HCT116 (cell line): ENCODE data around the gene MAML2. TPM values are rescaled to one million over a fixed set of nuclear protein-coding genes. Genes with fewer than 3 reads are reported as not detected.

ENCODE experiments used
- ATAC-seq: fragments of 200-7000 bp; cut with Tn5 transposase; 2 replicates; pipeline ENCODE4 v1.9.1; 2020; ENCODE audit warnings: mild to moderate bottlenecking, moderate library complexity
- BruUV-seq: library from RNA; stranded (reverse); fragments of 400-500 nt; replicated peaks from 2 replicates; lab custom pipeline; 2021; lab: Mats Ljungman, UMichigan
- CTCF ChIA-PET: fragments of 300-600 bp; sonication (Branson Sonifier 250); formaldehyde crosslinking; loops from one replicate; lab custom pipeline; 2021; ENCODE audit warnings: antibody characterized with exemption; lab: Charles Lee
- POLR2A ChIA-PET: fragments of 300-600, 350-600 bp; sonication (Branson Sonifier 250); formaldehyde crosslinking; loops from one replicate; lab custom pipeline; 2021; ENCODE audit warnings: antibody characterized with exemption; lab: Charles Lee
- RAD21 ChIA-PET, 2 experiments: fragments of 300-600 bp; sonication (Branson Sonifier 250); formaldehyde crosslinking; loops; one replicate each; lab custom pipeline; 2023; ENCODE audit warnings: low total read pairs in 2 of 2; ENCODE audit not compliant: uncharacterized antibody in 2 of 2, unreplicated experiment in 2 of 2, low non-redundant PET in 1 of 2; lab: Charles Lee
- DNase-seq: peaks from one replicate; pipeline ENCODE4 v3.0.0-alpha.2; 2010; ENCODE audit warnings: low read depth, low spot score
- H2AFZ ChIP-seq: fragments of 200-600 bp; shearing (Covaris generic), sonication (generic); 2 replicates; pipeline ENCODE4 v1.6.1; 2017; ENCODE audit warnings: low read depth, mixed run types, mixed read lengths, antibody characterized with exemption, low read length; ENCODE audit not compliant: poor library complexity, severe bottlenecking
- H3K27ac ChIP-seq: 2 replicates; pipeline ENCODE4 v1.5.1; 2012; ENCODE audit warnings: low read depth, low read length
- H3K27me3 ChIP-seq: fragments of 200-600 bp; sonication (generic); 2 replicates; pipeline ENCODE4 v1.6.1; 2016; ENCODE audit warnings: mixed run types, low read length, mixed read lengths; ENCODE audit not compliant: insufficient read depth
- H3K36me3 ChIP-seq, 2 experiments: fragments of 200-500 bp in 1 of 2; fragments of 200-600 bp in 1 of 2; sonication (Bioruptor generic) in 1 of 2; sonication (generic) in 1 of 2; 2 replicates each; pipeline versions ENCODE4 v1.5.1 to v1.6.1; 2014 to 2016; ENCODE audit warnings: low read length in 2 of 2, inconsistent platforms in 1 of 2, mixed read lengths in 1 of 2, mixed run types in 1 of 2; ENCODE audit not compliant: insufficient read depth in 2 of 2, control insufficient read depth in 1 of 2
- H3K4me1 ChIP-seq, 2 experiments: fragments of 200-600 bp in 1 of 2; sonication (generic) in 1 of 2; 2 replicates each; pipeline versions ENCODE4 v1.5.1 to v1.6.1; 2012 to 2017; ENCODE audit warnings: low read length in 2 of 2, inconsistent platforms in 1 of 2, mild to moderate bottlenecking in 1 of 2, mixed read lengths in 1 of 2, mixed run types in 1 of 2, moderate library complexity in 1 of 2; ENCODE audit not compliant: insufficient read depth in 2 of 2, control insufficient read depth in 1 of 2
- H3K4me2 ChIP-seq: fragments of 200-600 bp; sonication (generic); 2 replicates; pipeline ENCODE4 v1.6.1; 2017; ENCODE audit warnings: mixed run types, low read length, mixed read lengths
- H3K4me3 ChIP-seq, 2 experiments: fragments of 200-600 bp in 1 of 2; sonication (generic) in 1 of 2; replicated peaks in 1 of 2; 2 replicates each; pipeline ENCODE4 v1.5.1; 2011 to 2016; ENCODE audit warnings: low read length in 2 of 2, control low read depth in 1 of 2, low read depth in 1 of 2, mild to moderate bottlenecking in 1 of 2, mixed read lengths in 1 of 2, mixed run types in 1 of 2
- H3K79me2 ChIP-seq: fragments of 200-600 bp; sonication (generic); 2 replicates; pipeline ENCODE4 v1.6.1; 2017; ENCODE audit warnings: mild to moderate bottlenecking, mixed run types, low read length, moderate library complexity, mixed read lengths; ENCODE audit not compliant: insufficient read depth
- H3K9ac ChIP-seq: fragments of 200-600 bp; sonication (generic); 2 replicates; pipeline ENCODE4 v1.6.1; 2016; ENCODE audit warnings: low read length, mixed read lengths
- H3K9me2 ChIP-seq: fragments of 200-600 bp; sonication (generic), shearing (Covaris generic); 2 replicates; pipeline ENCODE4 v1.6.1; 2017; ENCODE audit warnings: mixed run types, mild to moderate bottlenecking, moderate library complexity; ENCODE audit not compliant: insufficient read depth
- H3K9me3 ChIP-seq, 2 experiments: fragments of 200-500 bp in 1 of 2; fragments of 200-600 bp in 1 of 2; sonication (Bioruptor generic) in 1 of 2; sonication (generic) in 1 of 2; 2 replicates each; pipeline ENCODE4 v1.6.1; 2014 to 2017; ENCODE audit warnings: low read length in 2 of 2, mixed read lengths in 2 of 2, inconsistent platforms in 1 of 2, low read depth in 1 of 2, mild to moderate bottlenecking in 1 of 2, mixed run types in 1 of 2, moderate library complexity in 1 of 2; ENCODE audit not compliant: control insufficient read depth in 1 of 2, insufficient read depth in 1 of 2
- H4K20me1 ChIP-seq: fragments of 200-600 bp; sonication (generic), shearing (Covaris generic); 2 replicates; pipeline ENCODE4 v1.6.1; 2017; ENCODE audit warnings: mixed run types, mild to moderate bottlenecking, moderate library complexity; ENCODE audit not compliant: insufficient read depth
- CBX3 ChIP-seq: IDR thresholded peaks from 2 replicates; pipeline ENCODE4 v1.6.1; 2012; ENCODE audit warnings: low read depth
- CEBPB ChIP-seq: IDR thresholded peaks from 2 replicates; pipeline ENCODE4 v1.6.1; 2012; ENCODE audit warnings: low read depth
- EGR1 ChIP-seq: IDR thresholded peaks from 2 replicates; pipeline ENCODE4 v1.6.1; 2012; ENCODE audit warnings: low read depth
- ELF1 ChIP-seq: IDR thresholded peaks from 2 replicates; pipeline ENCODE4 v1.6.1; 2012; ENCODE audit warnings: low read depth, borderline replicate concordance
- EZH2 ChIP-seq: fragments of 200-600 bp; sonication (generic); IDR thresholded peaks from 2 replicates; pipeline ENCODE4 v1.6.1; 2017; ENCODE audit warnings: antibody characterized with exemption, mixed run types
- EZH2phosphoT487 ChIP-seq: fragments of 200-600 bp; IDR thresholded peaks from 2 replicates; pipeline ENCODE4 v1.6.1; 2018; ENCODE audit warnings: antibody characterized with exemption, borderline replicate concordance
- MAX ChIP-seq: IDR thresholded peaks from 2 replicates; pipeline ENCODE4 v1.6.1; 2012
- POLR2A ChIP-seq: IDR thresholded peaks from 2 replicates; pipeline ENCODE4 v1.7.0; 2011; ENCODE audit warnings: borderline replicate concordance; ENCODE audit not compliant: insufficient read depth, insufficient read length; ENCODE audit errors: extremely low read depth
- POLR2AphosphoS5 ChIP-seq: IDR thresholded peaks from 2 replicates; pipeline ENCODE4 v1.6.1; 2011; ENCODE audit warnings: mild to moderate bottlenecking, low read depth, low read length, moderate library complexity
- RAD21 ChIP-seq: IDR thresholded peaks from 2 replicates; pipeline ENCODE4 v1.6.1; 2012; ENCODE audit warnings: low read depth, mild to moderate bottlenecking
- SIN3A ChIP-seq: IDR thresholded peaks from 2 replicates; pipeline ENCODE4 v1.6.1; 2012; ENCODE audit warnings: low read depth
- SP1 ChIP-seq: IDR thresholded peaks from 2 replicates; pipeline ENCODE4 v1.6.1; 2012; ENCODE audit warnings: low read depth
- SRF ChIP-seq: IDR thresholded peaks from 2 replicates; pipeline ENCODE4 v1.6.1; 2012; ENCODE audit warnings: low read depth
- YY1 ChIP-seq: IDR thresholded peaks from 2 replicates; pipeline ENCODE4 v1.6.1; 2011; ENCODE audit warnings: low read length, low read depth, moderate library complexity, mild to moderate bottlenecking; ENCODE audit not compliant: insufficient replicate concordance; ENCODE audit errors: extremely low read depth
- ZBTB33 ChIP-seq: IDR thresholded peaks from 2 replicates; pipeline ENCODE4 v1.6.1; 2011; ENCODE audit warnings: mild to moderate bottlenecking, low read length, moderate library complexity; ENCODE audit not compliant: insufficient replicate concordance; ENCODE audit errors: extremely low read depth
- ZNF274 ChIP-seq: fragments of 200-500 bp; sonication (Bioruptor generic); IDR thresholded peaks from 2 replicates; pipeline ENCODE4 v1.6.1; 2014; ENCODE audit warnings: mild to moderate bottlenecking, low read depth, low read length, inconsistent platforms
- intact Hi-C: fragments of 100-400 bp; cut with micrococcal nuclease; formaldehyde crosslinking; loops from 2 replicates; pipeline ENCODE4 v1.10.0; 2022
- total RNA-seq: library from RNA; stranded (reverse); gene quantifications from one replicate; pipeline ENCODE4 v1.2.1, GENCODE V29; 2021; ENCODE audit not compliant: unreplicated experiment

Gene MAML2
- total RNA-seq, 1 experiment from 2014 or later, result 2.6 TPM

GRCh38 chr11:96191752-96192151, 151.2 kb downstream of the MAML2 start (continued):
- TF ChIP-seq POLR2AphosphoS5 (no peak), EGR1 (no peak)
- TF ChIP-seq, all 23 proteins: peak for 0

- Histone ChIP-seq H3K9me2 (no peaks in the 10 kb centered on the region), H3K4me3 (no peak overlapping the region), H3K4me1 (peaks cover 0 to 21% of the 10 kb centered on the region in 2 experiments; a peak in 2 of 4 replicates), H3K4me2 (no peak overlapping the region), H3K27ac (no peak overlapping the region), H3K36me3 (no peaks in the 10 kb centered on the region)
- intact Hi-C loops, result no loop called here
- POLR2A ChIA-PET, result no interaction called here
- BruUV-seq, result no TSS peak
- no peak for TF ChIP-seq POLR2A
- TF ChIP-seq, all 23 proteins: peak for 0
- H3K9ac ChIP-seq, result no peak overlapping the region
- no peak overlapping the region for H2AFZ ChIP-seq
- no peaks in the 10 kb centered on the region for H3K27me3 ChIP-seq
- DNase-seq (no peak), ATAC-seq (no peak)
- no peaks in the 10 kb centered on the region for H4K20me1 ChIP-seq
- CTCF ChIA-PET, result no interaction called here
- RAD21 ChIA-PET, result no interaction called here
- H3K79me2 ChIP-seq, result no peaks in the 10 kb centered on the region
- H3K9me3 ChIP-seq, result no peaks in the 10 kb centered on the region
These were observed 153.6 kb downstream of the MAML2 start for GRCh38 chr11:96189351-96189750.

- BruUV-seq, result no TSS peak
- no peak overlapping the region for H2AFZ ChIP-seq
- no peaks in the 10 kb centered on the region for H4K20me1 ChIP-seq
- H3K79me2 ChIP-seq, result no peaks in the 10 kb centered on the region
- H3K9me3 ChIP-seq, result no peaks in the 10 kb centered on the region
- H3K4me3 ChIP-seq, result no peak overlapping the region
- no peak for DNase-seq
- ATAC-seq, result no peak
- no peaks in the 10 kb centered on the region for H3K27me3 ChIP-seq
- peaks cover 0 to 21% of the 10 kb centered on the region in 2 experiments; a peak in 2 of 4 replicates for H3K4me1 ChIP-seq
- H3K9ac ChIP-seq, result no peak overlapping the region
- ChIA-PET RAD21 (no interaction called here), CTCF (no interaction called here), POLR2A (no interaction called here)
- peak overlapping the region; percentile 30 for H3K4me2 ChIP-seq
- H3K36me3 ChIP-seq, result no peaks in the 10 kb centered on the region
- intact Hi-C loops, result no loop called here
- no peak overlapping the region for H3K27ac ChIP-seq
- no peaks in the 10 kb centered on the region for H3K9me2 ChIP-seq
- TF ChIP-seq CEBPB (no peak), CBX3 (no peak), POLR2AphosphoS5 (no peak), ZBTB33 (no peak), EZH2 (no peak), SRF (no peak), MAX (no peak), EZH2phosphoT487 (no peak), SP1 (no peak), SIN3A (no peak), RAD21 (no peak), YY1 (no peak), EGR1 (no peak), ELF1 (no peak), ZNF274 (no peak), POLR2A (no peak)
These were observed 154.6 kb downstream of the MAML2 start for GRCh38 chr11:96188243-96189006.
